Measurements from ENCODE around the gene DAZAP1. TPM values are rescaled to one million over a fixed set of nuclear protein-coding genes. Genes with fewer than 3 reads are reported as not detected.
A peak's percentile ranks its signal among the peaks of the same experiment; 100 is the strongest.

Gene DAZAP1
- total RNA-seq (2021) (122 and 144 TPM in 2 replicates), Bru-seq, nascent RNA (percentile 73 among the genes with signal in this experiment), BruChase-seq, experiment 1, labeled RNA remaining after a 2-hour chase (percentile 92 among the genes with signal in this experiment), BruChase-seq, experiment 2, labeled RNA remaining after a 6-hour chase (percentile 90 among the genes with signal in this experiment)
- long read RNA-seq, transcript DAZAP1-211 (12 exons, 2,157 nt), result minor isoform, 10 of 90 reads
- long read RNA-seq, transcript DAZAP1-201 (12 exons, 2,160 nt), result major isoform, 34 of 90 reads
- long read RNA-seq, transcript DAZAP1-205 (12 exons, 2,086 nt), result minor isoform, 10 of 90 reads
- long read RNA-seq, transcript DAZAP1-208 (1 exons, 3,642 nt), result minor isoform, 22 of 90 reads
- long read RNA-seq, partial matches to known transcripts, result 6 of 90 reads
- long read RNA-seq, other reads (novel, unspliced or antisense), result 7 of 90 reads

GRCh38 chr19:1407528-1408299 lies at the start of gene DAZAP1:
Gene DAZAP1 (plus strand): TSS chr19:1407586. CDS start chr19:1407774, 188 bp downstream.
- BruUV-seq (replicated peaks), result no TSS peak
- H3K79me2 ChIP-seq (ENCODE audit: low read depth), result peaks cover 49% of the 10 kb centered on the region
- POLR2A ChIA-PET (ENCODE audit: unreplicated experiment), result no interaction called here

GRCh38 chr19:1360126-1360817 lies 47.1 kb upstream of the DAZAP1 start:
- no TSS peak for BruUV-seq (replicated peaks)
- POLR2A ChIA-PET (ENCODE audit: unreplicated experiment), result interaction anchor here (0.6 kb wide), 1 partner anchor 20 kb away, joined by 3 read pairs; no protein-coding TSS in a partner anchor
- no peak overlapping the region for H3K4me2 ChIP-seq

More at GRCh38 chr19:1407528-1408299, at the start of gene DAZAP1:
- intact Hi-C loops (cut with micrococcal nuclease; ENCODE audit: unreplicated experiment), result loop anchor here (1.0 to 5.0 kb wide), 3 partner anchors 31 to 183 kb away; partner anchors contain the start of gene RPS15
- Histone ChIP-seq H3K4me1 (replicated peaks; ENCODE audit: insufficient read depth) (peaks cover 22% of the 10 kb centered on the region), H3K36me3 (ENCODE audit: low read depth) (no peaks in the 10 kb centered on the region), H3F3A (ENCODE audit: insufficient read depth, low read depth) (peaks cover 12% of the 10 kb centered on the region), H3K27ac (peak within 1 kb of the TSS; percentile 72), H3K27me3 (ENCODE audit: insufficient read depth, low read depth) (no peaks in the 10 kb centered on the region), H3K4me2 (peak within 1 kb of the TSS; percentile 92), H3K9me2 (ENCODE audit: insufficient read depth) (no peaks in the 10 kb centered on the region), H3K9me3 (ENCODE audit: insufficient read depth, low read depth) (no peaks in the 10 kb centered on the region), H3K4me3 (peak within 1 kb of the TSS; percentile 81), H4K20me1 (ENCODE audit: insufficient read depth) (peaks cover 39% of the 10 kb centered on the region), H2AFZ (peak within 1 kb of the TSS; percentile 76)
- peak in 1 of 2 experiments; percentile 15 for DNase-seq
- TF ChIP-seq, protein P1, sequence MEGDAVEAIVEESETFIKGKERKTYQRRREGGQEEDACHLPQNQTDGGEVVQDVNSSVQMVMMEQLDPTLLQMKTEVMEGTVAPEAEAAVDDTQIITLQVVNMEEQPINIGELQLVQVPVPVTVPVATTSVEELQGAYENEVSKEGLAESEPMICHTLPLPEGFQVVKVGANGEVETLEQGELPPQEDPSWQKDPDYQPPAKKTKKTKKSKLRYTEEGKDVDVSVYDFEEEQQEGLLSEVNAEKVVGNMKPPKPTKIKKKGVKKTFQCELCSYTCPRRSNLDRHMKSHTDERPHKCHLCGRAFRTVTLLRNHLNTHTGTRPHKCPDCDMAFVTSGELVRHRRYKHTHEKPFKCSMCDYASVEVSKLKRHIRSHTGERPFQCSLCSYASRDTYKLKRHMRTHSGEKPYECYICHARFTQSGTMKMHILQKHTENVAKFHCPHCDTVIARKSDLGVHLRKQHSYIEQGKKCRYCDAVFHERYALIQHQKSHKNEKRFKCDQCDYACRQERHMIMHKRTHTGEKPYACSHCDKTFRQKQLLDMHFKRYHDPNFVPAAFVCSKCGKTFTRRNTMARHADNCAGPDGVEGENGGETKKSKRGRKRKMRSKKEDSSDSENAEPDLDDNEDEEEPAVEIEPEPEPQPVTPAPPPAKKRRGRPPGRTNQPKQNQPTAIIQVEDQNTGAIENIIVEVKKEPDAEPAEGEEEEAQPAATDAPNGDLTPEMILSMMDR (conservative IDR thresholded peaks at IDR 0.05), result no peak
- no peak for TF ChIP-seq EZH2 (IDR thresholded peaks at IDR 0.05; ENCODE audit: low read depth)
- CTCF ChIA-PET, result no interaction called here

More at GRCh38 chr19:1360126-1360817, 47.1 kb upstream of the DAZAP1 start:
- Histone ChIP-seq H3K9me3 (ENCODE audit: insufficient read depth, low read depth) (no peaks in the 10 kb centered on the region), H4K20me1 (ENCODE audit: insufficient read depth) (no peaks in the 10 kb centered on the region), H3K79me2 (ENCODE audit: low read depth) (0 out of 2 replicates have a peak, but pooled peaks cover 3% of the 10 kb centered on the region), H2AFZ (no peak overlapping the region), H3K36me3 (ENCODE audit: low read depth) (no peaks in the 10 kb centered on the region), H3K4me3 (no peak overlapping the region), H3K27me3 (ENCODE audit: insufficient read depth, low read depth) (no peaks in the 10 kb centered on the region), H3K4me1 (replicated peaks; ENCODE audit: insufficient read depth) (peaks cover 7% of the 10 kb centered on the region; the same call in 1 of the 2 replicates), H3K27ac (no peak overlapping the region), H3F3A (ENCODE audit: insufficient read depth, low read depth) (no peaks in the 10 kb centered on the region), H3K9me2 (ENCODE audit: insufficient read depth) (no peaks in the 10 kb centered on the region)
- DNase-seq, result no peak
- intact Hi-C loops (cut with micrococcal nuclease; ENCODE audit: unreplicated experiment), result no loop called here
- CTCF ChIA-PET, result interaction anchor here (0.6 kb wide), 1 partner anchor 87 kb away, joined by 3 read pairs; no protein-coding TSS in a partner anchor
- no peak for TF ChIP-seq EZH2 (IDR thresholded peaks at IDR 0.05; ENCODE audit: low read depth)
- TF ChIP-seq, protein P1 (conservative IDR thresholded peaks at IDR 0.05), result no peak

Data from PC-9 (cell line).